Sigmoid colon (tissue), 7 donors: Measurements from ENCODE around the gene ADRA2A. TPM values are rescaled to one million over a fixed set of nuclear protein-coding genes. Genes with fewer than 3 reads are reported as not detected.
A peak's percentile ranks its signal among the peaks of the same experiment; 100 is the strongest.

Source experiments
- DNase-seq: peaks from one replicate; pipeline ENCODE4 v3.0.0-alpha.2; 2019
- H3K27ac ChIP-seq, 4 donors: fragments of 200-600 bp; sonication (generic); one replicate each; pipeline ENCODE4 v1.5.1; 2016 to 2019; ENCODE audit warnings: mild to moderate bottlenecking in 1 of 4
- H3K27me3 ChIP-seq, 3 donors: fragments of 200-600 bp; sonication (generic); one replicate each; pipeline ENCODE4 v1.5.1; 2019; ENCODE audit warnings: mild to moderate bottlenecking in 1 of 3
- H3K36me3 ChIP-seq, 4 donors: fragments of 200-600 bp; sonication (generic); one replicate each; pipeline ENCODE4 v1.5.1; 2016 to 2019
- H3K4me1 ChIP-seq, 4 donors: fragments of 200-600 bp; sonication (generic); one replicate each; pipeline ENCODE4 v1.5.1; 2017 to 2019
- H3K4me3 ChIP-seq, 4 donors: fragments of 200-600 bp; sonication (generic); one replicate each; pipeline ENCODE4 v1.5.1; 2017 to 2019; ENCODE audit warnings: mild to moderate bottlenecking in 2 of 4, moderate library complexity in 1 of 4
- H3K9me3 ChIP-seq, 4 donors: fragments of 200-600 bp in 3 of 4; sonication (generic) in 3 of 4; one replicate each; pipeline versions ENCODE4 v1.5.1 to v1.6.1; 2013 to 2019
- CTCF ChIP-seq, 4 experiments: fragments of 450-650 bp in 3 of 4; fragments of 200-600 bp in 1 of 4; IDR thresholded peaks; one replicate each; pipeline ENCODE4 v1.5.1; 2016 to 2019; ENCODE audit warnings: antibody characterized with exemption in 4 of 4, mild to moderate bottlenecking in 3 of 4, moderate library complexity in 2 of 4
- EP300 ChIP-seq, 4 donors: sonication (generic); formaldehyde crosslinking; IDR thresholded peaks; one replicate each; pipeline ENCODE4 v1.6.1; 2017; ENCODE audit warnings: antibody characterized with exemption in 4 of 4
- POLR2A ChIP-seq, 2 donors: fragments of 450-650 bp; IDR thresholded peaks; one replicate each; pipeline ENCODE4 v1.6.1; 2016; ENCODE audit warnings: antibody characterized with exemption in 2 of 2, mild to moderate bottlenecking in 2 of 2, moderate library complexity in 2 of 2
- POLR2AphosphoS5 ChIP-seq, 4 donors: sonication (generic); formaldehyde crosslinking; IDR thresholded peaks; one replicate each; pipeline ENCODE4 v1.6.1; 2017; ENCODE audit warnings: antibody characterized with exemption in 4 of 4
- WGBS, 2 donors: extraction: QIAGEN DNeasy Blood & Tissue Kit; methylation state at CpG; one replicate each; pipeline ENCODE4 v1.1.7; 2013; 5-methylcytosine and 5-hydroxymethylcytosine counted together
- intact Hi-C: fragments of 100-400 bp; cut with DNase I; formaldehyde crosslinking; loops from one replicate; pipeline ENCODE4 v1.15.1; 2023
- polyA plus RNA-seq, 3 donors: library from polyadenylated mRNA; stranded (reverse); fragments of 200-250 nt; gene quantifications; one replicate each; pipeline ENCODE4 v1.2.3, GENCODE V29; 2013
- total RNA-seq, 4 donors: library from RNA; depleted of rRNA; stranded (reverse); fragments of >200 nt; gene quantifications; one replicate each; pipeline ENCODE4 v1.1.0, GENCODE V29; 2016
- donor health status: healthy with polysubstance abuse.
- donor health status: Bipolar disorder and iron deficiency.
- donor health status: healthy.

Gene ADRA2A
- total RNA-seq (1 to 10 TPM; 1.5 to 4.6 (median 3.3) TPM), polyA plus RNA-seq (1 to 10 TPM; 1.8 to 6.2 (median 3.9) TPM)

- H3K27me3 ChIP-seq = peaks cover 34 to 87% (median 43%) of the 10 kb centered on the region in 3 donors
- intact Hi-C loops = loop anchor here (2.0 to 5.0 kb wide), 2 partner anchors 520 to 1064 kb away; no protein-coding TSS in a partner anchor
- WGBS, 2 donors = 1% methylated on average over 79 of the region's 79 CpGs
- peaks cover 0 to 32% (median 30%) of the 10 kb centered on the region in 4 donors for H3K4me1 ChIP-seq
- peak within 1 kb of the TSS in 3 of 4 donors; percentile 7 to 51 (median 28) for H3K27ac ChIP-seq
- peak within 1 kb of the TSS; percentile 22 to 52 (median 46) for H3K4me3 ChIP-seq
- H3K9me3 ChIP-seq = no peaks in the 10 kb centered on the region
- TF ChIP-seq EP300 (IDR thresholded peaks at IDR 0.05) = no peak
- TF ChIP-seq POLR2AphosphoS5 (IDR thresholded peaks at IDR 0.05) = peak in 2 of 4 donors; percentile 31 to 41
- no peak for TF ChIP-seq CTCF (IDR thresholded peaks at IDR 0.05)
- no peak for DNase-seq
- H3K36me3 ChIP-seq = no peaks in the 10 kb centered on the region
These were observed at the start of gene ADRA2A for GRCh38 chr10:111076682-111077478. Gene ADRA2A (plus strand): TSS chr10:111077029. CDS start chr10:111077997, 968 bp downstream.

- Histone ChIP-seq H3K27ac (no peak overlapping the region), H3K4me1 (no peaks in the 10 kb centered on the region), H3K9me3 (peaks cover 0 to 5% (median 1%) of the 10 kb centered on the region in 4 donors), H3K4me3 (no peak overlapping the region), H3K27me3 (no peaks in the 10 kb centered on the region), H3K36me3 (no peaks in the 10 kb centered on the region)
- intact Hi-C loops = no loop called here
- TF ChIP-seq EP300 (IDR thresholded peaks at IDR 0.05) (no peak), POLR2AphosphoS5 (IDR thresholded peaks at IDR 0.05) (no peak), CTCF (IDR thresholded peaks at IDR 0.05) (no peak), POLR2A (IDR thresholded peaks at IDR 0.05) (no peak)
- DNase-seq = no peak
- WGBS, 2 donors = 97% methylated on average over 9 of the region's 9 CpGs
These were observed 46.6 kb upstream of the ADRA2A start for GRCh38 chr10:111030042-111030750.

- no peak overlapping the region for H3K4me3 ChIP-seq
- no peak for DNase-seq
- intact Hi-C loops = no loop called here
- H3K36me3 ChIP-seq = no peaks in the 10 kb centered on the region
- peaks cover 0 to 10% (median 3%) of the 10 kb centered on the region in 4 donors for H3K9me3 ChIP-seq
- WGBS, 2 donors = 81 to 94% methylated on average over 2 of the region's 2 CpGs
- no peaks in the 10 kb centered on the region for H3K4me1 ChIP-seq
- no peaks in the 10 kb centered on the region for H3K27me3 ChIP-seq
- no peak overlapping the region for H3K27ac ChIP-seq
- TF ChIP-seq CTCF (IDR thresholded peaks at IDR 0.05) (no peak), POLR2AphosphoS5 (IDR thresholded peaks at IDR 0.05) (no peak), POLR2A (IDR thresholded peaks at IDR 0.05) (no peak), EP300 (IDR thresholded peaks at IDR 0.05) (no peak)
These were observed 42.1 kb upstream of the ADRA2A start for GRCh38 chr10:111034598-111035310.

- Histone ChIP-seq H3K4me1 (no peaks in the 10 kb centered on the region), H3K27ac (no peak overlapping the region), H3K36me3 (no peaks in the 10 kb centered on the region), H3K9me3 (peaks cover 0 to 14% (median 5%) of the 10 kb centered on the region in 4 donors), H3K27me3 (no peaks in the 10 kb centered on the region), H3K4me3 (no peak overlapping the region)
- no peak for TF ChIP-seq POLR2A (IDR thresholded peaks at IDR 0.05)
- no peak for TF ChIP-seq EP300 (IDR thresholded peaks at IDR 0.05)
- no peak for TF ChIP-seq POLR2AphosphoS5 (IDR thresholded peaks at IDR 0.05)
- TF ChIP-seq CTCF (IDR thresholded peaks at IDR 0.05) = no peak
- intact Hi-C loops = no loop called here
- no peak for DNase-seq
These were observed 41.3 kb upstream of the ADRA2A start for GRCh38 chr10:111035542-111035941.
